Calu3 (cell line): ENCODE results near the gene ZNF134. TPM values are rescaled to one million over a fixed set of nuclear protein-coding genes. Genes with fewer than 3 reads are reported as not detected.

ENCODE experiments used
- BruUV-seq: library from RNA; stranded (reverse); fragments of 400-500 nt; replicated peaks from 2 replicates; lab custom pipeline; 2021; lab: Mats Ljungman, UMichigan
- CTCF ChIA-PET: fragments of 300-600 bp; sonication (Branson Sonifier 250); formaldehyde crosslinking; loops from one replicate; lab custom pipeline; 2022; ENCODE audit warnings: antibody characterized with exemption; lab: Charles Lee
- DNase-seq: peaks from one replicate; pipeline ENCODE4 v3.0.0; 2022
- H3K27ac Mint-ChIP-seq: one replicate; pipeline ENCODE4 v1.8.0; 2022; ENCODE audit warnings: mixed read lengths; ENCODE audit not compliant: unreplicated experiment
- H3K27me3 Mint-ChIP-seq: one replicate; pipeline ENCODE4 v1.8.0; 2022; ENCODE audit warnings: mixed read lengths; ENCODE audit not compliant: unreplicated experiment
- H3K36me3 Mint-ChIP-seq: one replicate; pipeline ENCODE4 v1.8.0; 2022; ENCODE audit warnings: mild to moderate bottlenecking, moderate library complexity, mixed read lengths; ENCODE audit not compliant: insufficient read depth, unreplicated experiment
- H3K4me1 Mint-ChIP-seq: one replicate; pipeline ENCODE4 v1.8.0; 2022; ENCODE audit warnings: mild to moderate bottlenecking, low read depth, mixed read lengths; ENCODE audit not compliant: unreplicated experiment
- H3K4me3 Mint-ChIP-seq: one replicate; pipeline ENCODE4 v1.8.0; 2022; ENCODE audit warnings: mild to moderate bottlenecking, low read depth, moderate library complexity, mixed read lengths; ENCODE audit not compliant: unreplicated experiment
- H3K9me3 Mint-ChIP-seq: one replicate; pipeline ENCODE4 v1.8.0; 2022; ENCODE audit warnings: low read depth, mixed read lengths; ENCODE audit not compliant: unreplicated experiment
- CTCF ChIP-seq: fragments of 200-600 bp; IDR thresholded peaks from one replicate; pipeline ENCODE4 v1.8.0; 2022; ENCODE audit warnings: antibody characterized with exemption; ENCODE audit not compliant: unreplicated experiment
- intact Hi-C: fragments of 100-400 bp; cut with micrococcal nuclease; formaldehyde crosslinking; loops from one replicate; pipeline ENCODE4 v1.10.0; 2022; ENCODE audit not compliant: unreplicated experiment
- total RNA-seq: library from RNA; stranded (reverse); gene quantifications from 2 replicates; pipeline ENCODE4 v1.2.3, GENCODE V29; 2022

ZNF134 gene
- total RNA-seq, 1 experiment from 2014 or later, result 11.4 TPM

DNA sequence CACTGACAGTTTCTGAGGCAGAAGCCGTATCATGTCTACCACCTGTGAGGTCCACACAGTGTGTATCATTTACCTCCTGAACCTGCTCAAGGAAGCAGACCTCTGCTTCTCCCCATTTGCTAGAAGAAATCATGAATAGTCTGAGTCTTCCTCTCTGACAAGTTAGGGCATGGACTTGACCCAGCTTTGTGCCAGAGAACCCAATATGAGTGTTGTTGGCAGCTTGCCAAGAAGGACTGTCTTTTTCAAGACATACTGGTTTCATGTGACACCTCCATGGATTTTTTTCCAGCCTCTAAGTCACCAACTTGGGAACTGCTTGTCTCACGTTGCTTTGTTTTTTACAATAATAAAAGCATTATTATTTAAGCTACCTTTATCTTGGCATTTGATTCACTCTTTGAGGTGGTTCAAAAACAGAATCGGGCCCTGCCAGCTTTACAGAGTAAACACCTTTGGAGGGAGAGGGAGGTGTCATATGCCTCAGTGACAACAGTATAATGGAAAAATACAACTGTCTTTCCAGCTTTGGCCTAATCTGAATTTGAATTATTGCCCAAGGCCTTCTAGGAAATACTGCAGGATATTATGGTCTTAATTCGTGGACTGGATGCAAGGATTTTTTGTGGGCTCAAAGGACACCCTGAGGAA, 28.5 kb downstream of the ZNF134 start:
- no peak for DNase-seq
- Mint-ChIP-seq H3K36me3 (peaks cover 14% of the 10 kb centered on the region), H3K27ac (no peak overlapping the region), H3K4me3 (no peak overlapping the region), H3K9me3 (peaks cover 30% of the 10 kb centered on the region), H3K27me3 (no peaks in the 10 kb centered on the region), H3K4me1 (no peaks in the 10 kb centered on the region)
- no TSS peak for BruUV-seq
- TF ChIP-seq CTCF, result no peak
- intact Hi-C loops, result no loop called here
- CTCF ChIA-PET, result no interaction called here

DNA sequence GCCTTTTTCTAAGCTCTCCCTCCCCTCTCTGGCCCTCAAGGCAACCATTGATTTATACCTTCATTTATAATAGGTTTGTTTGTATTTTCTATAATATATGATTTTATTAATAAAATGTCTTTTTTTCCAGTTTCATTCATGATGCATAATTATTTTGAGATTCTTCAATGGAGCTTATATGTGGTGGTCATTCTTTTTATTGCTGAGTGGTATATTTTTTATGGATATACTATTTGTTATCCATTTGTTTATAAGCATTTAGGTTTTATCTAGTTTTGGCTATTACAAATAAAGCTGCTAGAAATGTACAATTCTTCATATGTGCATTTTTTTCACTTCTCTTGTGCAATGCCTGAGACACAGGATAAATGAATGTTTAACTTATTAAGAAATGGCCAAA, 29.7 kb downstream of the ZNF134 start:
- CTCF ChIA-PET, result no interaction called here
- DNase-seq, result no peak
- TF ChIP-seq CTCF, result no peak
- Mint-ChIP-seq H3K36me3 (peaks cover 14% of the 10 kb centered on the region), H3K27ac (no peak overlapping the region), H3K9me3 (peaks cover 26% of the 10 kb centered on the region), H3K27me3 (no peaks in the 10 kb centered on the region), H3K4me1 (no peaks in the 10 kb centered on the region), H3K4me3 (no peak overlapping the region)
- BruUV-seq, result no TSS peak
- intact Hi-C loops, result no loop called here

DNA sequence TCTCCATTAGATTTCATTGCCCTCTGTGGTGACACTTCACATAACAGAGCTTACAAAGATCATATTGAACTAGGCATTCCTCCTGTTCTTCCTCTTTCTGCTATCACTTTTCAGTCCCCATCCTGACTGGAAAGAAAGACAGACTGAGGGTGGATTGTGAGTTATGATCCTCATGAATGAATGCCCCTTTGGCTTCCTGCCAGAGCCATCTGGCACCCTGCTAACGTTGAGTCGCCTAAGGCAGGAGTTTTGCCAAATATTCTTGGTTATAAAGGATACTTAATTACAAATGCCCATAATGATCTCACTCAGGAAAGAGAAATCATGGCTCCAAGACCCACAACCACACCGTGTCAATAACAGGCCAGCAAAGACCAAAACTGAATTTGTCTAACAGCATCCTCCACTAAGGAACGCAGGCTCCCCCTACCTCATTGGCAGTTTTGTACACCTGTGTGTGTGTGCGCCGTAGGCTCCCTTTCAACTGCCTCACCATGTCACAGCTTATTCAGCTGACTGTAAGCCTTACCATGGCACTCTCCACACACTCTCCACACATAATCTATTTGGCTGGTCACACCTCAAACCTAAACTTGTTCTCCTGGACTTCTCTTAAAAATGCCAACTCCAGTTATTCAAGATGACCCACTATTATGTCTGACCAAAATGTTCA, 34.4 kb downstream of the ZNF134 start:
- H3K4me1 Mint-ChIP-seq, result peaks cover 8% of the 10 kb centered on the region
- no peak for DNase-seq
- BruUV-seq, result no TSS peak
- no peaks in the 10 kb centered on the region for H3K27me3 Mint-ChIP-seq
- TF ChIP-seq CTCF, result no peak
- H3K27ac Mint-ChIP-seq, result no peak overlapping the region
- peaks cover 18% of the 10 kb centered on the region for H3K9me3 Mint-ChIP-seq
- no peaks in the 10 kb centered on the region for H3K36me3 Mint-ChIP-seq
- CTCF ChIA-PET, result no interaction called here
- no peak overlapping the region for H3K4me3 Mint-ChIP-seq
- intact Hi-C loops, result no loop called here

DNA sequence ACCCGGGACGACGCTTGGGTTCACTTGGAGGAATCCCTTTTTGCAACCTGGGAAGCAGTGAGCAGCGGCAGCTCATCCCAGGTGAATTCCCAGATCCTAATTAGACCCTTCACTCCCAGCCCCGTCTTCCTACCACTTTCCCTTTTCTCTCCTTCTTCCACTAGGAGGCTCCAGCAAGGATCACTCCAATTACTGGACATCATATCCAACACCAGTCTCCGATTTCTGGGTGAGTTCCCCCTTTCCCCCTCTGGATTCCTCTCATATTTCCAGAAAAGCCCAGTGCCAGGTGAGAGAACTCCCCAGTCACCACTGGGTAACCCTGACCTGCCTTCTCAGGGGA, 37.6 kb downstream of the ZNF134 start:
- CTCF ChIA-PET, result no interaction called here
- intact Hi-C loops, result no loop called here
- BruUV-seq, result no TSS peak
- Mint-ChIP-seq H3K4me1 (peaks cover 8% of the 10 kb centered on the region), H3K27ac (no peak overlapping the region), H3K9me3 (peaks cover 34% of the 10 kb centered on the region), H3K36me3 (no peaks in the 10 kb centered on the region), H3K4me3 (peak overlapping the region; percentile 14), H3K27me3 (no peaks in the 10 kb centered on the region)
- DNase-seq, result no peak
- TF ChIP-seq CTCF, result no peak
